Measurements from ENCODE around the gene FHIT.

The FHIT gene

DNA sequence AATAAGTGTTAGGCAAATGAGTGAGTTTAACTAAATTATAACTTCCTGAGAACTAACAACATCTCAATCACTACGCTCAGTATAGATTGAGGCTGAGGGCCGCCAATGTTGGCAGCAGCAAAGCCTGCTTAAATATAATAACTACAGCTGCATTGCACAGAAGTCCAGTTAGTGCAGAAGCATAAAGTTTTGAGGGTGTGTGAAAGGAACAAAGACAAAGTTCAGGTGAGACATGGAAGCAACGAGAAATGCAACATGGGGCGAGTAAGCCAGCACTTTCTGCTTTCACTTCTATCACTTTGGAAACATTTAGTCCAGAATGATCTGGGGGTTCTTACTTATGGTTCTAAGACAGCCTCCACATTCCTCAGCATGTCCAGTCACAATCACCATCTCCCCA, 1149.1 kb downstream of the FHIT start:
- DNase-seq (ENCODE audit: low spot score), result no peak

DNA sequence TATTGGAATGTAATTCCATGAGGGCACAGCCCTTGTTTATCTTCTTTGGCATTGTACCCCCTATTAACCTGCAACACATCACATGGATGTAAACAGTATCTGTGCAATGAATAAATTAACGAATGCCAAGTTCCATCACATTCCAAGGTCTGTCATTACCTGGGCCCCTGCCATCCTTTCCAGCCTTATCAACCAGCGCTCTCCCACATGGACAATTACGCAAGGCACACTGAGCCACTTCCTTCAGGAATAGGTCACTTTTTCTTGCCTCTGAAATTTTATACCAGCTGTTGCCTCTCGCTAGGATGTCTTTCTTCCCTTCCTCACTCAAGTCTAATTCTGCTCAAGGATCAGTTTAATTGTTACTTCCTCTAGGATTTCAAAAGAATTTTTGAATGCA, 1149.6 kb downstream of the FHIT start:
- no peak for DNase-seq (ENCODE audit: low spot score)

DNA sequence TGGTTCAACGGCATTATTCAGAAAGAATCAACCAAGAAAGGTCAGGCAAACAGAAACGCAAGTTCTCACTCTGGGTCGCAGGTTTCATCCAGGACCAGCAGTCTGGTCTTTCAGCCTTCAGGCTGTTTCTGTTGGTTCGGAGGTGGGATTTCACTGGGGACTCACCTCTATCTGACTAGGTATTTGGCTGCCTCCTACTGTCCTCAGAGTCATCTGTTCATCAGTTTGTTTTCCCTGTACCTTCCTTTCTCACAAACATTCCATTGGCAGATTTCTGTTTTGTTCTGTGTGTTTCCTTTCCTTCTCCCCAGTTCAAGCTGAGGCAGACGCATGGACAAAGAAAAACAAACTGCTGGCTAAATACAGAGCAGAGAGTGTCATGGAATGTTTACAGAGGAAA, 1154.8 kb downstream of the FHIT start:
- DNase-seq (ENCODE audit: low spot score), result no peak

- DNase-seq (ENCODE audit: low spot score), result no peak
These were observed 1155.3 kb downstream of the FHIT start for GRCh38 chr3:60095930-60096329.

- no peak for DNase-seq (ENCODE audit: low spot score)
These were observed 1155.7 kb downstream of the FHIT start for GRCh38 chr3:60095516-60095915.

DNA sequence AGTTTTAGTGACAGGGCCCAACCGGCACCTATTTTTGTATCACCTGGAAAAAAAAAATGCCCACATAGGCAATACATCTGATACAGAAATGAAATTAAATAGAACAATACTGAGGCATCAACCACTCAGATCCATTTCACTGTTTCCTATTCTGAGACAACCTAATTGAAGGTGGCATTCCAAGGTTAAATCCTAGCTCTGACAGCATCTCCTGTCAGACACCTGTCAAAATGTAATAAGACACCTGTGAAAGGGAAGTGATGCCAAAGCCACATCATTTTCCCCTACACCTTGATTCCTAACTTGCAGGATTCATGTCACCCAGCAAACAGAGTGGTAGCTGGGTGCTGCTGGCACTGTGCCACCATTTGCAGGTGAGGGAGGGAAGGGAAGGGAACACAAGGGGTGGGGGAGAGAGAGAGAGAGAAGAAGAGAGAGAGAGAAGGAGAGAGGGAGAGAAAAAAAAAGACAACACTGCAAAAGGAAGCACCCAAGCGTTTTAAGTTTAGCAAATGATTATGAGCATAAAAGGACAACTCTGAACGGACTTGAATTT, 1156.8 kb downstream of the FHIT start:
- DNase-seq (ENCODE audit: low spot score), result no peak

- DNase-seq (ENCODE audit: low spot score), result no peak
These were observed 1160.7 kb downstream of the FHIT start for GRCh38 chr3:60090548-60090947.

- no peak for DNase-seq (ENCODE audit: low spot score)
These were observed 1164.4 kb downstream of the FHIT start for GRCh38 chr3:60086811-60087210.

DNA sequence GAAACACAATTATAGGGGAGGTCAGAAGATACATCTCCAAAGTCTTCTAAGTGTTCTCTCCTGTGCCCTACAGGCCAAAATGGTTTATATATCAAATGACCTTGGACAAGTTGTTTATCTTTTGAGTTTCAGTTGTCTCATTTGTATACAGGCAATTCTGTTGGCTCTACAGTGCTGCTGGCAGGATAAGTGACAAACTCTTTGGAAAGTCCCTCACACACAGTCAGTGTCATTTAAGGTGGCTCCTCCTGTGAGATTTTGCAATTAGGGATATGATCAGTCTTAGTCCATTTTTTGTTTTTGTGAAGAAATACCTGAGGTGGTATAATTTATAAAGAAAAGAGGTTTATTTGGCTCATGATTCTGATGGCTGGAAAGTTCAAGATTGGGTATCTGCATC, 1165.6 kb downstream of the FHIT start:
- DNase-seq (ENCODE audit: low spot score), result no peak

DNA sequence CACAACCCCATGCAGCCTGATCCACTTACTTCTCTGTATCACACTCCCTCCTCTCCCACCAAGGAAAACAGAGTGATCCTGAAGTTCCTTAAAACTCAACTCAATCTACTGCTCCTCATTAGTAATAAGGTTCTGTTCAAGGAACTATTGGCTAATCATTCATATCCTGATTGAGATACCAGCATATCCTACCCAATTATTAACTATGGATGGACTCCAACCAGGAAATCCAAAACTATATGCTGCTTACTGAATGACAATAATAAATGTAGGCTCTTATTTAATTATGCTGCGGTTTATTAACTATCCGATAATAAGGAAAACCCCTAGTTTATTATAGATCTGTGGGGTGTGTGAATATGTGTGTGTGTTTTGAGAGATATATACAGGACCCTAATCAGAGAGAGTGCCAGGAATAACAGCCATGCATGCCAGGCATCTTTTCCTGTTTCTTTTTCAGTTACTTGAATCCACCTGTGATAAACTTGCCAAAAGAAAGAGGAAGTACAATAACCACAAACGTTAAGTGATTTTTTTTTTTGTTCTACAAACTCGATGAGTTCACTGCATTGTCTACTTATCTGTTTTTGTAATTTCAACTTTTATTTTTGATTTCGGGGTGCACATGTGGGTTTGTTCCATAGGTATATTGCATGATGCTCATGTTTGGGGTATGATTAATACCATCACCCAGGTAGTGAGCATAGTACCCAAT, 1169.7 kb downstream of the FHIT start:
- no peak for DNase-seq (ENCODE audit: low spot score)

GRCh38 chr3:60080648-60081047, 1170.6 kb downstream of the FHIT start:
- DNase-seq (ENCODE audit: low spot score), result no peak

GRCh38 chr3:60079076-60079475, 1172.2 kb downstream of the FHIT start:
- DNase-seq (ENCODE audit: low spot score), result no peak

GRCh38 chr3:60076331-60076730, 1174.9 kb downstream of the FHIT start:
- DNase-seq (ENCODE audit: low spot score), result no peak

- DNase-seq (ENCODE audit: low spot score), result no peak
These were observed 1177.3 kb downstream of the FHIT start for GRCh38 chr3:60073942-60074341.

- DNase-seq (ENCODE audit: low spot score), result no peak
These were observed 1178.0 kb downstream of the FHIT start for GRCh38 chr3:60073228-60073627.

GRCh38 chr3:60070366-60070765, 1180.9 kb downstream of the FHIT start:
- no peak for DNase-seq (ENCODE audit: low spot score)

- DNase-seq (ENCODE audit: low spot score), result no peak
These were observed 1185.9 kb downstream of the FHIT start for GRCh38 chr3:60065227-60065868.

- DNase-seq (ENCODE audit: low spot score), result peak; percentile 6
These were observed 1186.8 kb downstream of the FHIT start for GRCh38 chr3:60064210-60065178.

- no peak for DNase-seq (ENCODE audit: low spot score)
These were observed 1194.8 kb downstream of the FHIT start for GRCh38 chr3:60056404-60056803.

GRCh38 chr3:60055765-60056164, 1195.5 kb downstream of the FHIT start:
- no peak for DNase-seq (ENCODE audit: low spot score)

DNA sequence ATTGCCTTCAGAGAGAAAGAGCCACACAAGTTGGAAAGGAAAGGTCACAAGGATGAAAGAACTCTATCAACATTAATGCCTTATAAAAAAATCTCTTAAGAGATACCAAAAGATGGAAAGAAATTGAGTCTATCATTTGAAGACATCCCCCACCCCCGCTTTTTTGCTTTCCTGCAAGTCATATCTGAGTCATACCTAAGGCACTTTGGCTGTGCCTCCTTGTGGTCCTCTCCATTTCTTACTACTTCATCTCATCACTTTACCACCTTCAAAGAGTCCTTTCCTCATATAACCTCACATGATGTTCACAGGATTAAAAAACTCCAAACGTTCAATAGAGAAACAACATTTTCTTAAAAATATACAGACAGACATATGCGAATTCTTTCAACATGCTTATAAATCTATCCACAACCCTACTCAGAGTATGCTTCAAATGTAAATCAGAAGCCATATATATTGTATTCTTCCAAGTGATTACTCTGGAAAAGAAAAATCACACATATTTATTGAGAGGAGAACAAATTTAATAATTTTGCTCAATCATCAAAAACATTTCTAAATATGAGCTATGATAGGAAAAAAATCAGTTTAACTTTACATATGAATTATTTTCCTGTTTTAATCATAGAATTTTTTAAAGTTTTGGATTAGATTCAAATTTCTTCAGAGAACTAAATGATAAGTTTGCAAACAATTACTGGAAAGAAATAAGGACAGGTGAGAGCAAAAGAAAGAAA, 1197.6 kb downstream of the FHIT start:
- no peak for DNase-seq (ENCODE audit: low spot score)

- no peak for DNase-seq (ENCODE audit: low spot score)
These were observed 1202.8 kb downstream of the FHIT start for GRCh38 chr3:60048447-60048848.

Data from AG08396 (cell line).